Putamen (tissue), 1 donor: ENCODE measurements around the gene TSPAN32.

Source experiments
- DNase-seq: peaks from one replicate; pipeline ENCODE4 v3.0.0-alpha.2; 2016; ENCODE audit warnings: low spot score

The TSPAN32 gene

DNA sequence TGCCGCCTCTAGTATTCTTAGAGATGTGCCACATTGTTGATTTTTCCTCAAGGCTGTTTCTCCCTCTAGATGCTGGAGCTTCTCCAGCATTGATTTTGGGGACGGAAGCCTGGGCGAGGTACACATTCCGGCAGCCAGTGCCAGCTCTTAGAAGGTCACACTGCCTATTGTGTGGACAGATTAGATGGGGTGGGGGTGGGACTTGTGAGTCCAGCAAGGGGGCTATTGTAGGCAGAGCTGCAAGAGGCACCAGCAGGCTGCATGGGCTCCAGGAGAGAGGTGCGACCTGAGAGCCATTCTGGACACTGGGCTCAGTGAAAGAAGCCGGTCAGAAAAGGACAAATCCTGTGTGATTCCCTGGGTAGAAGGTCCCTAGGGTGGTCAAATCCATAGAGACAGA lies 12.5 kb upstream of the TSPAN32 start:
- DNase-seq, result no peak

DNA sequence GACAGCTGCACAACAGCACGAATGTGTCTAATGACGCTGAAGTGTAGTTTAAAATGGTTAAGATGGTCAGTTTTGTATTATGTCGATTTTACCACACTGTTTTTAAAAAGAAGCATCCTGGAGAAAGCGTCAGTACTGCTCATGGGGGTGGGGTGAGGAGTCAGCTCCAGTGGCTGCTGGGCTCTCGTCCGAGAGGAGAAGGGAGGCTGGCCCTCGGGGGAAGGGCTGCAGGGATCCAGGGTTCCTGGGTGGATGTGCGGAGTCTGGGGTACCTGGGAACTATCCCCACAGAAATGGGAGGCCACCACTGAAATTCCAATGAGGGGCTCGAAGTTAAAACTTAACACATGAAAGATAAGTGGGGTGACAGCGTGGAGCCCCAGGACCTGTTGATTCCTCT lies 12.0 kb upstream of the TSPAN32 start:
- no peak for DNase-seq

DNA sequence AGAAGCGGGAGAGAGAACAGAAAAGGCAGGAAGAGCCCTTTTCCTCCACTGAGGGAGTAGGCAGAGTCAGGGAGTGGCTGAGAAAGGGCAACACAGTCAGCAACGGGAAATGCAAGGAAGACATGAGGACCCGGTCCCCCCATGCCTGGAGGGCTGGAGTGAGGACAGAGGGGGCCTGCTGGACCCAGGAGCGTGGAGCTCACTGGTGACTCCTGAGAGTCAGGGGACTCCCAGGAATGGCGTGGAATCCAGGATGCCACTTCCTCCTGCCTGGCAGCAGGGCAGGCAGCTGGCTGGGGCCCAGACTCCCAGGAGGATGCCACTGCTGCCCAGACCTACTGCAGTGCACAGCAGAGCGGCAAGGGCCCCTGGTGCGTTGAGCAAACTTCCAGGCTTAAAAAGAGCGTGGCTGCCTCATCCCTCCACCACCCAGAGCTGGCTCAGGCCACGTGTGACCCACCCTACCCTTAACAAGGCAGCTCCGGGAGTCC lies 11.4 kb upstream of the TSPAN32 start:
- no peak for DNase-seq

- no peak for DNase-seq
Observed at GRCh38 chr11:2293531-2293971, 8.3 kb upstream of the TSPAN32 start.

DNA sequence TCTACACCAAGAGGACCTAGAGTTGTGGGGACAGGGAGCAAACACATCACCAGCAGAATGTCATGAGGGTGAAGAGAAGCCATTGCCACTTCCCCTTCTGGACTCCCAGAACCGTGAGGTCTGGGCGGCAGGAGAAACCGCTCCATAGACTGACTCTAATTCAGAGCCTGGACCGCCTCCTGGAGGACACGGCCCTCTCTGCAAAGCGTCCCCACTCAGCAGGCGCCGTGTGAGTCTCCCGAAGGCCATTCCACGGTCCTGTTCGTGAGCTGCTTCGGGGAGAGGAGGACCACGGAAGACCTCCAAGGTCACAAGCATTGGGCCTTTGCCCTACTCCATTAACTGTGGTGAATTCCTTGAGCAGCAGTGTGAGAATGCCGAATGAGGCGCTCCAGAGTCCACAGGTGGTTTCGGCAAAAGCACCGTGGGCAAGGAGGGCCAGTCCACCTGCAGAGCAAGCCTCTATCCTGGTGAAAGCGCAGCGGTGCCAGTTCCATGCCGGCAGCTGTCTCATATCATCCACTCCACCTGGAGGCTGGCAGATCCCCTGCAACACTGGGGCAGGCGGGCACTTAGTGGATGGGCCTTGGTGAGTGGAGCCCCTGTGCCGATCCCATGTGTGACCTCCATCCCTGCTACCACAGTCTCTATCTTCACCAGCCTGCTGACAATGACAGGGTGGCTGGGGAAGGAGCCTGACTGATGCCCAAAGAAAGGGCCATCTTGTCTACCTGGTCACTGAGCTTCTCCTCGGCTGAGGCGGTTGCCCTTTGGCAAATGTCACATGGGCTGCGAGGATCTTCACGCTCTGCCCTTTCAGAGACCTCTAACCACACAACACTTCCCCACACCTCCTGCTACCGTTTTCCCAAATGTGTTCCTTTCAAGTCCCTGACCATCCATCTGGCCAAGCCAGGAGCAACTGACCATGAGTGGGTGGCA lies 7.6 kb upstream of the TSPAN32 start:
- DNase-seq, result no peak

DNA sequence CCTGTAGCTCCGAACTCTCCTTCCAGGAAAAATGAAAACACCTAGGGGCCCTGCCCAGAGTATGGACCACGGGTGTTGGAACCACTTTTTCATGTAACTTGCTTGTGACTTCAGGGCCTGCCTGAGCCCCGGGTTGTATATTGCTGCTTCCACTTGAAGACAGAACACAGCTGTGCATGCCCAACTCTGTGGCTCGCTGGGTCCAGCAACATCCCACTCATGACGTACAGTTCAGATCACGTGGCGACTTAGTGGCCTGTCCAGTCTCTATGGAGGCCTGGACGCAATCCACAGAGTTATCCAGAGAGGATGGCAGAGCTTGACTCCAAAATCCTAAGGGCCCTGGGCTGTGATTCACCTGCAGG lies 6.9 kb upstream of the TSPAN32 start:
- DNase-seq, result no peak

DNA sequence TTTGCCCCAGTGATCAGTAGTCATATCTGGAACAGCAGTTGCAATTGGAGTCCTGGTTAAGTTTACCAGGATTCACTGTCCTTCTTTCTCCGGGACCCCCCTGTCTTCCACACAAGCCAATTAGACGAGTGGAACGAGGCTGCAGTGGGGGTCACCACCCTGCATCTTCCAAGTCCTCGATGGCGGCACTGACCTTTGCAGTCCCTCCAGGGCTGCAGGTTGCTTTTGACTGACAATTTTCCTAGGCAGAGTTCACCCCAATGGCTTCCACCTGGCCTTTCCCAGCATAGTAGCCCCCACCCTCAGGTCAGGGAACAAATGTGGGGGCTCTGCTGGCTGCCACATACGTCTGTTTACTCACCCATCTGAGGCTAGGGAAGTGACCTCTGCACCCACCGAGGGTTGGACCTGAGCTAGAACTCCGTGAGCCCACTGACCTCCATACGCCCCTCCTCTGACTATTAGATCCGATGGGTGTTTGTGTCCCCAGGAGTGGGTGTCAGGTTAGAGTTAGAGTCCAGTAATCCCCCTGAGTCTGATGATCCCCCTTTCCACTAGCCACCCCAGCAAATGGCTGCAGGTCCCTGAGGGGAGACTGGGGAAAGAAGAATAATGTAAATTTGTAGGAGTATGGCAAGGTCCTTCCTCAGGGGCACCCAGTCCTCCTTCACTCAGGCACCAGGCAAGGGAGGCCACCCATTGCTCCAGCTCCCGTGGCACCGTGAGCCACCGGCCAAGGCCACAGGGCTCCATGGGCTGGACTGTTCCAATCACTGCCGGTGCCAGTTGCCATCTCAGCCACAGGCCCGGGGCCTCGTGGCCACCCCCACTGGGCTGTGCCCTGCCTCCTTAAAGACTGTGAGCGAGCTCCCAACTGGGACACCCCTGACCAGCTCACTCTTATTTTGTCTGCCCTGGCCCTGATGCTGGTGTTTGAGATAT lies 5.6 kb upstream of the TSPAN32 start:
- no peak for DNase-seq

DNA sequence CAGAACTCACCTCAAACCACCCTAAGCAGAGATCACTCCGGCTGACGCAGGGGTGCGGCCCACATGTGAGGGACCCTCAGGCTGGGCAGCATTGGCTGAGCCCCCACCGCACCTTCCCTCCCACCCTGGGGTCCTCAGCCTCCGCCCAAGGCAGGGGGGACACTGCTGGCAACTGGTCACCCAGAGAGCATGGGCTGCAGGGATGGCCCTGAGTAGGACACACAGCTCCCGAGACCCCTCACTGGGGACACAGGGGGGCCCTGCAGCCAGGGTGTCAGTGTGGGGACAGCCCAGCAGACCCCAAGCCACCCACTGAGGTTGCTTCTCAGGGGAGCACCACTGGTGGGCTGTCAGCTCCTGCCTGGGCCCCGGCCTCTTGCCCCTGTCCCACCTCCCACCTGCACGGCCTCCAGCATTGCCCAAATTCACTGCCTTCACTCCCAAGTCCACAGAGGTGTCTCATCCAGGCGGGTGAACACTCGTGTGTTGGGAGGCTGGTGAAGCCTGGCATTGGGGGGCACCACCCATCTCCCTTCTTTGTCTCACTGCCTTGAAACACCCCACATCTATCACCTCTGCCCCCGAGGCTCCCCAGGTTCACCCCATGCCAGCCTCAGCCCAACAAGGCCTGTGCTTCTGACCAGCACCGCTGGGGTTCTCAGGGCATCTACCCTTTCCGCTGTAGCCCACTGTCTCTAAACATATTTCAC lies 4.7 kb upstream of the TSPAN32 start:
- no peak for DNase-seq

DNA sequence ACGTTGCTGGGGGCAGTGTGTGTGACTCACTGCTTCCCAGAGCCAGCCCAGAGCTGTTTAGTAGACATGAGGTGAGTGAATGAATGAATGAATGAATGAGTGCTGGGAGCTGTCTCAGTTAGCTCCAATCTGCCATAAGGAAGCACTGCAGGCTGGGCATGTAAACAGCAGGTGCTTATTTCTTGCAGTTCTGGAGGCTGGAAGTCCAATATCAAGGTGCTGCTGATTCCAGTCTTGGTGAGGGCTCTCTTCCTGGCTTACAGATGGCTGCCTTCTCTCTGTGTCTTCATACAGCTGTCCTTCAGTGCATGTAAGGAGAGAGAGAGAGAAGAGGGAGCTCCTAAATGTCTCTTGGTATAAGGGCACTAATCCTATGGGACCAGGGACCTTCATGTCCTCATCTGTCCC lies 4.2 kb upstream of the TSPAN32 start:
- no peak for DNase-seq

DNA sequence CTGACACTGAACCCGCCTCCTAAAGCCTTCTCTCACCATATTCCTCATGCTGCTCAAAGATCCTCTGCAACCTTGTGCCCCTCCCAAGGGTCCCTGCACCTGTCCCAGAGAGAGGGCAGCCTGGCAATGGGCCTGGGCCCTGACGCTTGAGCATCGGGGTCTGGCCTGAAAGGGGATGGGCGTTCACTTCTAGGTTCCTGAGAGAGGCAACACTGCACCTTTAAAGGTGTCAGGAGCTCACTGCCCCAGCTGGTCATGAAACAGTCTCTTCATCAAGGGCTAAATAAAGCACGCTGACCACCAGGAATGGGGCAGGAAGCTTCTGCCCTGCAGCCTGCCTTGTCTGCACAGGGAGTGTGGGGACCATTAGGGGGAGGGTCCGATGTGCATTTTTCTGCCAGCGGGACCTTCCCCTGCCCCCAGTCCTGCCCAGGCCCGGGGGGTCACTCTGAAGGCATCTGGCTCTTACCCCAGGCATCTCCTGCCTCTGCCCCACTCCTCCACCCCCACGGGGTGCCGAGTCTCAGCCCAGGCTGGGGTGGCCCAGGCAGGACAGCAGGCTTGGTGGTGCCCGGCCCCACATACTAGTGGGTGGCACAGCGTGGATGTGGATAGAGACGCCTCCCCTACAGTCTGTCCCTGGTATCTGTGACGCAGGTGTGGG lies 3.5 kb upstream of the TSPAN32 start:
- DNase-seq, result no peak

DNA sequence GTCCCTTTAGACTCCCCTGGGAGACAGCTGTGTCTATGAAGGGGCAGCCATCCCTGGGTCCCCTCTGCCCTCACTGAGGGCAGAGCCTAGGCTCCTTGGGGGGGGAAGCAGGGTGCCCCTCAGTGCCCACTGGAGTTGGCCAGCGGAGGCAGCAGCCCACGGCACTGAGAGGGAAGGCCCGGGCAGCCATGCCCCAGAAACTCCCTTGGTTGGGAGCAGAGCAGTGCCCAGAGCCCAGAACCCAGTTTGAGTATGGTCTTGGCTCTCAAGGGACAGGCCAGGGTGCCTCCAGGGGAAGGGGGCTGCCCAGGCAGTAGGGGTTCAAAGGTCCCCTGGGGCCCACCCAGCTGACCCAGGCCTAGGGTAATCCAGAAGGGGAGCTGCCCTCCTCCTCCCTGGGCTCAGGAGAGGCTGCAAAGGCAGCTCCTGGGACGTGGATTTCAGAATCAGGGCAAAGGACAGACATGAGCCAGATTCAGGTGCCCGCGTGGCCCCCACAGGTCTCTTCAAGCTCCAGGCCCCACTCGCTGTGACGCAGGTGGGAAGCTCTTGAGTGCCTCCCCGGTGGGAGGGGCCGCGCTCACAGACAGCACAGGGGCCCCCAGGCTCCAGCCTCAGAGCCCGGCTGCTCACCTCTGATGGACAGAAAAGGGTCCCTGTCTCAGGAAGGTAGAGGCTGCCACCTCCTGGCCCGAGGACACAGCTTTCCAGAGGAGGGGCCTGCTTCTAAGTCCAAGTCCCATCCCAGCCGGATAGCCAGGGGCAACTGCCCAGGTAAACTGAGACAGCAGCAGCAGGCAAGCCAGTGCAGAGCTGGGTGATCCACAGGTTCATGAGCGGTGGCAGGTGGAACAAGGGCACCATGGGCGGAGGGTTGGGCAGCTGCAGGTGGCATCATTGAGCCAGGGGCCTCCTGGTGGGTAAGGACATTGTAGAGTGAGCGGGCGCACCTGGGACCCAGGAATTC lies 2.7 kb upstream of the TSPAN32 start:
- no peak for DNase-seq

GRCh38 chr11:2299773-2300172 lies 2.0 kb upstream of the TSPAN32 start:
- DNase-seq, result no peak

DNA sequence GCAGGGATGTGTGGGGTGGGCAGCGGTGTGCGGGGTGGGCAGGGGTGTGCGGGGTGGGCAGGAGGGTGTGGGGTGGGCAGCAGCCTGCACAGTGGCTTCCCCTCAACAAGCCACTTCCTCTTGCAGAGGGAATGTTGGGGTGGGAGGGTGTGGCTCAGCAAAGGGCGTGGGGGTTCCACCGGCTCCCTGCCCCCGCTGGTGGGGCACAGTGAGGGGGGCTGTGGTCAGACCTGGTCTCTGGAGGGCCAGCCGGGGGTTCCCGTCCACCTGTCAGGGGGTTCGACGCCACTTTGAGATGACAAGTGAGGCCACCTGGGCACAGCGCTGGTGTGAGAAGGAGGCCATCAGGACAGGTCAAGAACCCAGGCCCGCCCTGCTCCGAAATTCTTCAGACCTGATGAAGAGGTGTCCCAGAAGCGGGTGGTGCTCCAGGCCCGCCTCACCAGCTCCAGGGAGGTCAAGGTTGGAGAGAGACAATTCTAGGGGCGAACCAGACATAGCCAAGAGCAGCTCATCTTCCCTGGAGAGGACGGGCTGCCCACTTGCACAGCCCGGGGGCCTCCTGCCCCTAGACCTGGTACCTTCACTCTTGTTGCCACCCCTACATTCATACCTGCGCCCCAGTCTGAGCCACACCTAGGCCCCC lies 1.4 kb upstream of the TSPAN32 start:
- no peak for DNase-seq

GRCh38 chr11:2300936-2301630 lies 730 bp upstream of the TSPAN32 start:
- DNase-seq, result no peak

DNA sequence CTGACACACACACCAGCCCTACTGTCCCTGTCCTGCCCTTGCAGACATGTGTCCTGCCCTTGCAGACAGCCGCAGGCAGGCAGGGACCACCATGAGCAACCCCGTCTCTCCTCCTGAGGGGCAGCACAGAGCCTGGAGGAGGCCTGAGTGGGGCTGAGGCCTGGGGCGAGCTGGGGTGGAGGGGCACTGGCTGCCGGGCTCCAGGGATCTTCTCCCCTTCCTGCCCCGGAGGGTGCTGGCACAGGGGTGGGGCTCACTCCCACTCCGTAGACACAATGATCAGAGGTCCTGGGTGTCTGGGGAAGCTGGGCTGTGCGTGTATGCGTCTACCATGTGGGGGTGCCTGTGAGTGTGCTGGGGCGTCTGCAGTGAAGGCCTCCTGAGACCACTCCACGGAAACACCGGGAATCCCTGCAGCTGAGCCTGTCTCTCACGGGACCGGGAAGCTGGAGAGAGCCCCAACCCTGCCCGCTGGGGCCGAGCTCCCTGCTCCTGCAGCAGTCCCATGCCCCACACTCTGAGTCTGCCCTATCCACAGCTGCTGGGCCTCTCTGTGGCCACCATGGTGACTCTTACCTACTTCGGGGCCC lies 588 bp downstream of the TSPAN32 start:
- no peak for DNase-seq

- DNase-seq, result no peak
Observed at GRCh38 chr11:2302896-2303626, 1.2 kb downstream of the TSPAN32 start.

DNA sequence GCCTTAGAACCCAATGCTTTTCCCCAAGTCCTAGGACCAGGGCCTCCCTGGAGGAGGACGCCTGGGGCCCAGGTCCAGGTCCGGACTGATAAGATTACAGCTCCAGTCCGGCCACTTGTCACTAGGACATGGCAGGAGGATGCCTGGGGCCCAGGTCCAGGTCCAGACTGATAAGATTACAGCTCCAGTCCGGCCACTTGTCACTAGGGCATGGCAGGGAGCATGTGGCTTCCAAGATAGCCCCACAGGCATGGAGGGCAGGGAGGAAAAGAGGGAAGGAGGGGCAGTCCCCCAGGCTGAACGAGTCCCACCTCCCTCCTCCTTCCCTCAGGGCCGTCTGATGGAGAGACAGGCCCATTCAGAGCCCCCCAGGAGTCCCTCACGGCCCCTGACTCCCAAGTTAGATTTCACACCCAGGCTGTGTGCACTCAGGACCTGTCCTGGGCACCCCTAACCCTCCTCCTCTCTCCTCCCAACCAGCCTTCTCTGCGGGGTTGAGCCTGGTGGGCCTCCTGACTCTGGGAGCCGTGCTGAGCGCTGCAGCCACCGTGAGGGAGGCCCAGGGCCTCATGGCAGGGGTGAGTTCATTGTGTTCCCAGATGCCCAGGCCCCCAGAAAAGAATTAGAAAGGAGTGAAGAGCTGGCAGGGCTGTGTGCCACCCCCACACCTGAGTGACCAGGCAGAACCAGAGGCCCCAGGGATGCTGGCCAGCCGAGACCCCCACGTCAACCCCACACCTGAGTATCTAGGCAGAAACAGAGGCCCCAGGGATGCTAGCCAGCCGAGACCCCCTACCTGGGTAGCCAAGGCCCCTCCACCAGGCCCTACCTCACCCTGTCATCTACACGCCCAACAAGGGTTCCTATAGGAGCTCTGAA lies 2.1 kb downstream of the TSPAN32 start:
- no peak for DNase-seq
